Esophagus muscularis mucosa (tissue), 4 donors: ENCODE measurements around the gene RACGAP1. TPM values are rescaled to one million over a fixed set of nuclear protein-coding genes. Genes with fewer than 3 reads are reported as not detected.

Experiments used
- DNase-seq: peaks from one replicate; pipeline ENCODE4 v3.0.0-alpha.2; 2017; ENCODE audit errors: extremely low spot score
- H3K27ac ChIP-seq, 4 donors: fragments of 200-600 bp; sonication (generic); replicated peaks in 1 of 4; 1 replicate in 3 of 4; 2 replicates in 1 of 4; pipeline ENCODE4 v1.5.1; 2016 to 2019; ENCODE audit warnings: mild to moderate bottlenecking in 1 of 4
- H3K27me3 ChIP-seq, 4 donors: fragments of 200-600 bp; sonication (generic); one replicate each; pipeline versions ENCODE4 v1.5.1 to v1.6.0; 2016 to 2019
- H3K36me3 ChIP-seq, 4 donors: fragments of 200-600 bp; sonication (generic); one replicate each; pipeline ENCODE4 v1.5.1; 2016 to 2019
- H3K4me1 ChIP-seq, 4 donors: fragments of 200-600 bp; sonication (generic); one replicate each; pipeline ENCODE4 v1.5.1; 2016 to 2019
- H3K4me3 ChIP-seq, 4 donors: fragments of 200-600 bp; sonication (generic); 1 replicate in 2 of 4; 2 replicates in 2 of 4; pipeline ENCODE4 v1.5.1; 2016 to 2019; ENCODE audit warnings: mild to moderate bottlenecking in 4 of 4, moderate library complexity in 1 of 4
- H3K9me3 ChIP-seq, 4 donors: fragments of 200-600 bp; sonication (generic); 1 replicate in 3 of 4; 2 replicates in 1 of 4; pipeline ENCODE4 v1.5.1; 2016 to 2019
- CTCF ChIP-seq, 3 experiments: fragments of 200-600 bp in 2 of 3; fragments of 450-650 bp in 1 of 3; sonication (generic) in 2 of 3; IDR thresholded peaks; one replicate each; pipeline ENCODE4 v1.5.1; 2017 to 2019; ENCODE audit warnings: antibody characterized with exemption in 3 of 3, mild to moderate bottlenecking in 2 of 3, moderate library complexity in 1 of 3
- EP300 ChIP-seq: sonication (generic); formaldehyde crosslinking; IDR thresholded peaks from one replicate; pipeline ENCODE4 v1.6.1; 2017; ENCODE audit warnings: antibody characterized with exemption
- POLR2A ChIP-seq: fragments of 450-650 bp; IDR thresholded peaks from one replicate; pipeline ENCODE4 v1.6.1; 2017; ENCODE audit warnings: antibody characterized with exemption, moderate library complexity, mild to moderate bottlenecking, low read depth
- POLR2AphosphoS5 ChIP-seq, 2 donors: sonication (generic); formaldehyde crosslinking; IDR thresholded peaks; one replicate each; pipeline ENCODE4 v1.6.1; 2017; ENCODE audit warnings: antibody characterized with exemption in 2 of 2
- whole genome bisulfite sequencing: methylation state at CpG from one replicate; pipeline ENCODE4 v1.1.5; 2018; 5-methylcytosine and 5-hydroxymethylcytosine counted together
- intact Hi-C: fragments of 100-400 bp; cut with DNase I; formaldehyde crosslinking; loops from one replicate; pipeline ENCODE4 v1.15.1; 2023
- total RNA-seq, 4 donors: library from RNA; depleted of rRNA; stranded (reverse); fragments of >200 nt; gene quantifications; one replicate each; pipeline versions ENCODE4 v1.1.0 to v1.2.1, GENCODE V29; 2016

The RACGAP1 gene
- total RNA-seq, 4 donors from 2014 or later: 10.5 to 13.3 (median 11.4) TPM

DNA sequence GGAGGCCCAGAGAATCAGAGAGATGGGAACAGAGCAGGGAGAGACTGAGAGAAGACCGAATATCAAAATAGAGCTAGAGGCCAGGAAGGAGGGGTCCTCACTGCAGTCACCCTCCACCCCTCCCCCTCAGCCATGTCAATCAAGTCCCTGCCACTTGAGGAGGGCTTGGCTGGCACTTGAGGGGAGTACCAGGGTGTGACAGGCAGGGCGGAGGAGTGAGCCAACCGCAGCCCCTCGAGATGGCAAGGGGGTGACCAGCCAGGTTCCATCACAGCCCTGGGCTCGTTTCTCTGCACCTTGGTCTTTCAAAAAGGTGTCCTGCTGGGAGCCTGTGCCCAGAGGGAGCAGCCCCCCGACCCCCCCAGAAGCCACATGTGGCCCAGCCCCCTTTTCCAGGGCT is 59.5 kb downstream of the RACGAP1 start:
- Histone ChIP-seq H3K27me3 (peaks cover 0 to 54% (median 9%) of the 10 kb centered on the region in 4 donors), H3K27ac (no peak overlapping the region), H3K4me1 (peaks cover 15 to 37% (median 29%) of the 10 kb centered on the region in 4 donors), H3K36me3 (no peaks in the 10 kb centered on the region), H3K4me3 (no peak overlapping the region), H3K9me3 (no peaks in the 10 kb centered on the region)
- intact Hi-C loops: loop anchor here (2.0 to 10.0 kb wide), 3 partner anchors 105 to 219 kb away; no protein-coding TSS in a partner anchor
- no peak for TF ChIP-seq CTCF (IDR thresholded peaks at IDR 0.05)
- TF ChIP-seq POLR2A: no peak
- no peak for TF ChIP-seq EP300
- no peak for TF ChIP-seq POLR2AphosphoS5 (IDR thresholded peaks at IDR 0.05)
- WGBS: 85% methylated on average over 4 of the region's 6 CpGs
- DNase-seq: no peak

GRCh38 chr12:49964849-49965624 is 60.3 kb downstream of the RACGAP1 start:
- WGBS: 75% methylated on average over 12 of the region's 13 CpGs
- intact Hi-C loops: loop anchor here (10.0 kb wide), 2 partner anchors 190 to 220 kb away; no protein-coding TSS in a partner anchor
- peaks cover 15 to 39% (median 30%) of the 10 kb centered on the region in 4 donors for H3K4me1 ChIP-seq

GRCh38 chr12:49963976-49964815 is 61.1 kb downstream of the RACGAP1 start:
- peaks cover 15 to 39% (median 30%) of the 10 kb centered on the region in 4 donors for H3K4me1 ChIP-seq
- TF ChIP-seq POLR2AphosphoS5 (IDR thresholded peaks at IDR 0.05): no peak
- no peak for TF ChIP-seq CTCF (IDR thresholded peaks at IDR 0.05)
- TF ChIP-seq EP300: no peak
- no peak for TF ChIP-seq POLR2A
- no peak for DNase-seq
- H3K36me3 ChIP-seq: no peaks in the 10 kb centered on the region
- 88% methylated on average over 12 of the region's 17 CpGs for WGBS
- no peak overlapping the region for H3K4me3 ChIP-seq
- no peaks in the 10 kb centered on the region for H3K9me3 ChIP-seq
- intact Hi-C loops: loop anchor here (10.0 kb wide), 2 partner anchors 189 to 221 kb away; no protein-coding TSS in a partner anchor
- peaks cover 0 to 55% (median 23%) of the 10 kb centered on the region in 4 donors for H3K27me3 ChIP-seq
- no peak overlapping the region for H3K27ac ChIP-seq

More at GRCh38 chr12:49964849-49965624, 60.3 kb downstream of the RACGAP1 start:
- Histone ChIP-seq H3K36me3 (no peaks in the 10 kb centered on the region), H3K27ac (no peak overlapping the region), H3K9me3 (no peaks in the 10 kb centered on the region), H3K27me3 (peaks cover 0 to 54% (median 17%) of the 10 kb centered on the region in 4 donors), H3K4me3 (no peak overlapping the region)
- DNase-seq: no peak
- TF ChIP-seq EP300 (no peak), POLR2AphosphoS5 (IDR thresholded peaks at IDR 0.05) (no peak), CTCF (IDR thresholded peaks at IDR 0.05) (no peak), POLR2A (no peak)

GRCh38 chr12:49962861-49963765 is 62.2 kb downstream of the RACGAP1 start:
- WGBS: 69% methylated on average over 15 of the region's 21 CpGs
- Histone ChIP-seq H3K4me1 (peaks cover 15 to 39% (median 29%) of the 10 kb centered on the region in 4 donors), H3K27ac (no peak overlapping the region), H3K4me3 (no peak overlapping the region), H3K27me3 (peaks cover 0 to 55% (median 24%) of the 10 kb centered on the region in 4 donors), H3K36me3 (no peaks in the 10 kb centered on the region), H3K9me3 (no peaks in the 10 kb centered on the region)
- TF ChIP-seq EP300 (no peak), CTCF (IDR thresholded peaks at IDR 0.05) (no peak), POLR2A (no peak), POLR2AphosphoS5 (IDR thresholded peaks at IDR 0.05) (no peak)
- no peak for DNase-seq
- intact Hi-C loops: loop anchor here (10.0 kb wide), 2 partner anchors 188 to 222 kb away; no protein-coding TSS in a partner anchor
